Lower lobe of right lung (tissue), 2 donors: ENCODE measurements around the gene SYNE2. TPM values are rescaled to one million over a fixed set of nuclear protein-coding genes. Genes with fewer than 3 reads are reported as not detected.

Experiments
- ATAC-seq, 2 donors: fragments of 200-7000 bp; cut with Tn5 transposase; one replicate each; pipeline ENCODE4 v1.9.1; 2020 to 2022; ENCODE audit warnings: mild to moderate bottlenecking in 2 of 2, moderate library complexity in 2 of 2
- DNase-seq: peaks from one replicate; pipeline ENCODE4 v3.0.0-alpha.2; 2020
- H3K27ac ChIP-seq: fragments of 200-600 bp; one replicate; pipeline ENCODE4 v1.8.0; 2022
- H3K27me3 ChIP-seq: fragments of 200-600 bp; one replicate; pipeline ENCODE4 v1.8.0; 2022; ENCODE audit warnings: low read depth
- H3K36me3 ChIP-seq: fragments of 200-600 bp; one replicate; pipeline ENCODE4 v1.8.0; 2022; ENCODE audit warnings: mild to moderate bottlenecking
- H3K4me1 ChIP-seq: fragments of 200-600 bp; one replicate; pipeline ENCODE4 v1.8.0; 2022
- H3K4me3 ChIP-seq: fragments of 200-600 bp; one replicate; pipeline ENCODE4 v1.8.0; 2022; ENCODE audit warnings: mild to moderate bottlenecking
- H3K9me3 ChIP-seq: fragments of 200-600 bp; one replicate; pipeline ENCODE4 v1.8.0; 2022
- CTCF ChIP-seq: fragments of 200-600 bp; IDR thresholded peaks from one replicate; pipeline ENCODE4 v1.8.0; 2022; ENCODE audit warnings: antibody characterized with exemption, mild to moderate bottlenecking
- intact Hi-C: fragments of 100-400 bp; cut with DNase I; formaldehyde crosslinking; loops from one replicate; pipeline ENCODE4 v1.11.0; 2022
- total RNA-seq: library from RNA; stranded (reverse); fragmentation: NEBNext Ultra II Directional; extraction: Animal tissue kit (Norgen Biotek cat#: 25700); gene quantifications from one replicate; pipeline ENCODE4 v1.2.1, GENCODE V29; 2021
- donor health status: DM: no; HTN: yes; CAD: no; lungs with severe emphysema.

Gene SYNE2
- total RNA-seq, 1 donor from 2014 or later = 129 TPM

- TF ChIP-seq CTCF = no peak
- no peaks in the 10 kb centered on the region for H3K27me3 ChIP-seq
- DNase-seq (no peak), ATAC-seq (no peak)
- no peak overlapping the region for H3K27ac ChIP-seq
- intact Hi-C loops = no loop called here
- peaks cover 24% of the 10 kb centered on the region for H3K4me1 ChIP-seq
- no peaks in the 10 kb centered on the region for H3K36me3 ChIP-seq
- H3K9me3 ChIP-seq = no peaks in the 10 kb centered on the region
- H3K4me3 ChIP-seq = no peak overlapping the region
These were observed 35.1 kb downstream of the SYNE2 start for GRCh38 chr14:63887899-63888298.

GRCh38 chr14:63890553-63890952 lies 37.7 kb downstream of the SYNE2 start:
- Histone ChIP-seq H3K4me3 (no peak overlapping the region), H3K36me3 (no peaks in the 10 kb centered on the region), H3K27me3 (no peaks in the 10 kb centered on the region), H3K27ac (no peak overlapping the region), H3K9me3 (no peaks in the 10 kb centered on the region), H3K4me1 (peaks cover 45% of the 10 kb centered on the region)
- TF ChIP-seq CTCF = no peak
- DNase-seq (no peak), ATAC-seq (no peak)
- intact Hi-C loops = no loop called here

GRCh38 chr14:63891148-63891975 lies 38.6 kb downstream of the SYNE2 start:
- no peaks in the 10 kb centered on the region for H3K36me3 ChIP-seq
- no peaks in the 10 kb centered on the region for H3K9me3 ChIP-seq
- no peak for TF ChIP-seq CTCF
- intact Hi-C loops = no loop called here
- no peaks in the 10 kb centered on the region for H3K27me3 ChIP-seq
- ATAC-seq (no peak), DNase-seq (no peak)
- peaks cover 52% of the 10 kb centered on the region for H3K4me1 ChIP-seq
- H3K4me3 ChIP-seq = no peak overlapping the region
- H3K27ac ChIP-seq = peak overlapping the region; percentile 10

GRCh38 chr14:63892265-63892664 lies 39.5 kb downstream of the SYNE2 start:
- ATAC-seq (no peak), DNase-seq (no peak)
- Histone ChIP-seq H3K27ac (peak overlapping the region; percentile 10), H3K4me3 (no peak overlapping the region), H3K9me3 (no peaks in the 10 kb centered on the region), H3K4me1 (peaks cover 61% of the 10 kb centered on the region), H3K36me3 (no peaks in the 10 kb centered on the region), H3K27me3 (no peaks in the 10 kb centered on the region)
- intact Hi-C loops = no loop called here
- TF ChIP-seq CTCF = no peak

GRCh38 chr14:63893701-63894458 lies 41.1 kb downstream of the SYNE2 start:
- peaks cover 72% of the 10 kb centered on the region for H3K4me1 ChIP-seq
- ATAC-seq = peak; percentile 69 to 73
- peak overlapping the region; percentile 43 for H3K27ac ChIP-seq
- TF ChIP-seq CTCF = no peak
- H3K36me3 ChIP-seq = no peaks in the 10 kb centered on the region
- no peaks in the 10 kb centered on the region for H3K27me3 ChIP-seq
- no peak for DNase-seq
- intact Hi-C loops = no loop called here
- H3K4me3 ChIP-seq = no peak overlapping the region
- H3K9me3 ChIP-seq = no peaks in the 10 kb centered on the region
